HCT116 (cell line): ENCODE measurements around the gene STRA8. TPM values are rescaled to one million over a fixed set of nuclear protein-coding genes. Genes with fewer than 3 reads are reported as not detected.

ENCODE experiments used
- ATAC-seq: fragments of 200-7000 bp; cut with Tn5 transposase; 2 replicates; pipeline ENCODE4 v1.9.1; 2020; ENCODE audit warnings: mild to moderate bottlenecking, moderate library complexity
- BruUV-seq: library from RNA; stranded (reverse); fragments of 400-500 nt; replicated peaks from 2 replicates; lab custom pipeline; 2021; lab: Mats Ljungman, UMichigan
- CTCF ChIA-PET: fragments of 300-600 bp; sonication (Branson Sonifier 250); formaldehyde crosslinking; loops from one replicate; lab custom pipeline; 2021; ENCODE audit warnings: antibody characterized with exemption; lab: Charles Lee
- POLR2A ChIA-PET: fragments of 300-600, 350-600 bp; sonication (Branson Sonifier 250); formaldehyde crosslinking; loops from one replicate; lab custom pipeline; 2021; ENCODE audit warnings: antibody characterized with exemption; lab: Charles Lee
- RAD21 ChIA-PET, 2 experiments: fragments of 300-600 bp; sonication (Branson Sonifier 250); formaldehyde crosslinking; loops; one replicate each; lab custom pipeline; 2023; ENCODE audit warnings: low total read pairs in 2 of 2; ENCODE audit not compliant: uncharacterized antibody in 2 of 2, unreplicated experiment in 2 of 2, low non-redundant PET in 1 of 2; lab: Charles Lee
- DNase-seq: peaks from one replicate; pipeline ENCODE4 v3.0.0-alpha.2; 2010; ENCODE audit warnings: low read depth, low spot score
- H2AFZ ChIP-seq: fragments of 200-600 bp; shearing (Covaris generic), sonication (generic); 2 replicates; pipeline ENCODE4 v1.6.1; 2017; ENCODE audit warnings: low read depth, mixed run types, mixed read lengths, antibody characterized with exemption, low read length; ENCODE audit not compliant: poor library complexity, severe bottlenecking
- H3K27ac ChIP-seq: 2 replicates; pipeline ENCODE4 v1.5.1; 2012; ENCODE audit warnings: low read depth, low read length
- H3K27me3 ChIP-seq: fragments of 200-600 bp; sonication (generic); 2 replicates; pipeline ENCODE4 v1.6.1; 2016; ENCODE audit warnings: mixed run types, low read length, mixed read lengths; ENCODE audit not compliant: insufficient read depth
- H3K36me3 ChIP-seq, 2 experiments: fragments of 200-500 bp in 1 of 2; fragments of 200-600 bp in 1 of 2; sonication (Bioruptor generic) in 1 of 2; sonication (generic) in 1 of 2; 2 replicates each; pipeline versions ENCODE4 v1.5.1 to v1.6.1; 2014 to 2016; ENCODE audit warnings: low read length in 2 of 2, inconsistent platforms in 1 of 2, mixed read lengths in 1 of 2, mixed run types in 1 of 2; ENCODE audit not compliant: insufficient read depth in 2 of 2, control insufficient read depth in 1 of 2
- H3K4me1 ChIP-seq, 2 experiments: fragments of 200-600 bp in 1 of 2; sonication (generic) in 1 of 2; 2 replicates each; pipeline versions ENCODE4 v1.5.1 to v1.6.1; 2012 to 2017; ENCODE audit warnings: low read length in 2 of 2, inconsistent platforms in 1 of 2, mild to moderate bottlenecking in 1 of 2, mixed read lengths in 1 of 2, mixed run types in 1 of 2, moderate library complexity in 1 of 2; ENCODE audit not compliant: insufficient read depth in 2 of 2, control insufficient read depth in 1 of 2
- H3K4me2 ChIP-seq: fragments of 200-600 bp; sonication (generic); 2 replicates; pipeline ENCODE4 v1.6.1; 2017; ENCODE audit warnings: mixed run types, low read length, mixed read lengths
- H3K4me3 ChIP-seq, 2 experiments: fragments of 200-600 bp in 1 of 2; sonication (generic) in 1 of 2; replicated peaks in 1 of 2; 2 replicates each; pipeline ENCODE4 v1.5.1; 2011 to 2016; ENCODE audit warnings: low read length in 2 of 2, control low read depth in 1 of 2, low read depth in 1 of 2, mild to moderate bottlenecking in 1 of 2, mixed read lengths in 1 of 2, mixed run types in 1 of 2
- H3K79me2 ChIP-seq: fragments of 200-600 bp; sonication (generic); 2 replicates; pipeline ENCODE4 v1.6.1; 2017; ENCODE audit warnings: mild to moderate bottlenecking, mixed run types, low read length, moderate library complexity, mixed read lengths; ENCODE audit not compliant: insufficient read depth
- H3K9ac ChIP-seq: fragments of 200-600 bp; sonication (generic); 2 replicates; pipeline ENCODE4 v1.6.1; 2016; ENCODE audit warnings: low read length, mixed read lengths
- H3K9me2 ChIP-seq: fragments of 200-600 bp; sonication (generic), shearing (Covaris generic); 2 replicates; pipeline ENCODE4 v1.6.1; 2017; ENCODE audit warnings: mixed run types, mild to moderate bottlenecking, moderate library complexity; ENCODE audit not compliant: insufficient read depth
- H3K9me3 ChIP-seq, 2 experiments: fragments of 200-500 bp in 1 of 2; fragments of 200-600 bp in 1 of 2; sonication (Bioruptor generic) in 1 of 2; sonication (generic) in 1 of 2; 2 replicates each; pipeline ENCODE4 v1.6.1; 2014 to 2017; ENCODE audit warnings: low read length in 2 of 2, mixed read lengths in 2 of 2, inconsistent platforms in 1 of 2, low read depth in 1 of 2, mild to moderate bottlenecking in 1 of 2, mixed run types in 1 of 2, moderate library complexity in 1 of 2; ENCODE audit not compliant: control insufficient read depth in 1 of 2, insufficient read depth in 1 of 2
- H4K20me1 ChIP-seq: fragments of 200-600 bp; sonication (generic), shearing (Covaris generic); 2 replicates; pipeline ENCODE4 v1.6.1; 2017; ENCODE audit warnings: mixed run types, mild to moderate bottlenecking, moderate library complexity; ENCODE audit not compliant: insufficient read depth
- CBX3 ChIP-seq: IDR thresholded peaks from 2 replicates; pipeline ENCODE4 v1.6.1; 2012; ENCODE audit warnings: low read depth
- CTCF ChIP-seq, 3 experiments: fragments of 200-600 bp in 1 of 3; sonication (generic) in 1 of 3; IDR thresholded peaks in 2 of 3; conservative IDR thresholded peaks in 1 of 3; 2 replicates each; pipeline ENCODE4 v1.5.1; 2012 to 2017; ENCODE audit warnings: low read depth in 2 of 3, low read length in 2 of 3, antibody characterized with exemption in 1 of 3, borderline replicate concordance in 1 of 3, control low read depth in 1 of 3, mild to moderate bottlenecking in 1 of 3, mixed read lengths in 1 of 3, mixed run types in 1 of 3, moderate library complexity in 1 of 3; ENCODE audit not compliant: insufficient read depth in 1 of 3
- ELF1 ChIP-seq: IDR thresholded peaks from 2 replicates; pipeline ENCODE4 v1.6.1; 2012; ENCODE audit warnings: low read depth, borderline replicate concordance
- FOSL1 ChIP-seq: IDR thresholded peaks from 2 replicates; pipeline ENCODE4 v1.6.1; 2012; ENCODE audit warnings: low read depth
- MAX ChIP-seq: IDR thresholded peaks from 2 replicates; pipeline ENCODE4 v1.6.1; 2012
- RAD21 ChIP-seq: IDR thresholded peaks from 2 replicates; pipeline ENCODE4 v1.6.1; 2012; ENCODE audit warnings: low read depth, mild to moderate bottlenecking
- TCF7L2 ChIP-seq: IDR thresholded peaks from 2 replicates; pipeline ENCODE4 v1.7.0; 2011; ENCODE audit warnings: borderline replicate concordance, inconsistent platforms; ENCODE audit not compliant: insufficient read depth, insufficient read length; ENCODE audit errors: extremely low read depth
- intact Hi-C: fragments of 100-400 bp; cut with micrococcal nuclease; formaldehyde crosslinking; loops from 2 replicates; pipeline ENCODE4 v1.10.0; 2022
- total RNA-seq: library from RNA; stranded (reverse); gene quantifications from one replicate; pipeline ENCODE4 v1.2.1, GENCODE V29; 2021; ENCODE audit not compliant: unreplicated experiment
- TF ChIP-seq, protein P1 (sequence below): IDR thresholded peaks from 2 replicates; pipeline ENCODE4 v1.6.1; 2012; ENCODE audit warnings: low read depth

Gene STRA8
- total RNA-seq, 1 experiment from 2014 or later: not detected

- ChIA-PET POLR2A (interaction anchor here (1.1 kb wide), 1 partner anchor 26 kb away, joined by 3 read pairs; no protein-coding TSS in a partner anchor), CTCF (interaction anchor here (0.8 kb wide), 1 partner anchor 15 kb away, joined by 3 read pairs; no protein-coding TSS in a partner anchor), RAD21 (interaction anchor here in 1 of 2 experiments (0.6 kb wide), 1 partner anchor 121 kb away, joined by 3 read pairs; no protein-coding TSS in a partner anchor)
- no peak overlapping the region for H3K4me3 ChIP-seq
- BruUV-seq: no TSS peak
- intact Hi-C loops: no loop called here
- H3K4me2 ChIP-seq: no peak overlapping the region
- no peaks in the 10 kb centered on the region for H3K4me1 ChIP-seq
- TF ChIP-seq TCF7L2 (no peak), CTCF (IDR thresholded peaks at IDR 0.05 in 2 of 3, conservative IDR thresholded peaks at IDR 0.05 in 1 of 3; ENCODE audit: borderline replicate concordance in 1 of 3, insufficient read depth in 1 of 3, low read depth in 2 of 3, low read length in 2 of 3) (no peak), CBX3 (no peak), MAX (no peak), RAD21 (no peak), ELF1 (no peak), FOSL1 (no peak)
- TF ChIP-seq, protein P1, sequence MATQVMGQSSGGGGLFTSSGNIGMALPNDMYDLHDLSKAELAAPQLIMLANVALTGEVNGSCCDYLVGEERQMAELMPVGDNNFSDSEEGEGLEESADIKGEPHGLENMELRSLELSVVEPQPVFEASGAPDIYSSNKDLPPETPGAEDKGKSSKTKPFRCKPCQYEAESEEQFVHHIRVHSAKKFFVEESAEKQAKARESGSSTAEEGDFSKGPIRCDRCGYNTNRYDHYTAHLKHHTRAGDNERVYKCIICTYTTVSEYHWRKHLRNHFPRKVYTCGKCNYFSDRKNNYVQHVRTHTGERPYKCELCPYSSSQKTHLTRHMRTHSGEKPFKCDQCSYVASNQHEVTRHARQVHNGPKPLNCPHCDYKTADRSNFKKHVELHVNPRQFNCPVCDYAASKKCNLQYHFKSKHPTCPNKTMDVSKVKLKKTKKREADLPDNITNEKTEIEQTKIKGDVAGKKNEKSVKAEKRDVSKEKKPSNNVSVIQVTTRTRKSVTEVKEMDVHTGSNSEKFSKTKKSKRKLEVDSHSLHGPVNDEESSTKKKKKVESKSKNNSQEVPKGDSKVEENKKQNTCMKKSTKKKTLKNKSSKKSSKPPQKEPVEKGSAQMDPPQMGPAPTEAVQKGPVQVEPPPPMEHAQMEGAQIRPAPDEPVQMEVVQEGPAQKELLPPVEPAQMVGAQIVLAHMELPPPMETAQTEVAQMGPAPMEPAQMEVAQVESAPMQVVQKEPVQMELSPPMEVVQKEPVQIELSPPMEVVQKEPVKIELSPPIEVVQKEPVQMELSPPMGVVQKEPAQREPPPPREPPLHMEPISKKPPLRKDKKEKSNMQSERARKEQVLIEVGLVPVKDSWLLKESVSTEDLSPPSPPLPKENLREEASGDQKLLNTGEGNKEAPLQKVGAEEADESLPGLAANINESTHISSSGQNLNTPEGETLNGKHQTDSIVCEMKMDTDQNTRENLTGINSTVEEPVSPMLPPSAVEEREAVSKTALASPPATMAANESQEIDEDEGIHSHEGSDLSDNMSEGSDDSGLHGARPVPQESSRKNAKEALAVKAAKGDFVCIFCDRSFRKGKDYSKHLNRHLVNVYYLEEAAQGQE: no peak
- H3K9me2 ChIP-seq: no peaks in the 10 kb centered on the region
- DNase-seq (no peak), ATAC-seq (no peak)
- no peaks in the 10 kb centered on the region for H3K79me2 ChIP-seq
- no peaks in the 10 kb centered on the region for H3K36me3 ChIP-seq
- no peak overlapping the region for H3K27ac ChIP-seq
- H4K20me1 ChIP-seq: no peaks in the 10 kb centered on the region
- H2AFZ ChIP-seq: no peak overlapping the region
- no peaks in the 10 kb centered on the region for H3K9me3 ChIP-seq
- H3K27me3 ChIP-seq: no peaks in the 10 kb centered on the region
- H3K9ac ChIP-seq: no peak overlapping the region
Observed at GRCh38 chr7:135260930-135261721, 27.5 kb downstream of the STRA8 start.
